ENCODE data around the gene POU2AF1.
"Not testable (repeated sequence)": the region's sequence is repeated elsewhere in the genome, so short reads cannot be mapped to it uniquely, and the experiment has no call there.

Gene POU2AF1

GRCh38 chr11:111344032-111344431, 35.0 kb downstream of the POU2AF1 start:
- no peak for DNase-seq (ENCODE audit: low spot score)

DNA sequence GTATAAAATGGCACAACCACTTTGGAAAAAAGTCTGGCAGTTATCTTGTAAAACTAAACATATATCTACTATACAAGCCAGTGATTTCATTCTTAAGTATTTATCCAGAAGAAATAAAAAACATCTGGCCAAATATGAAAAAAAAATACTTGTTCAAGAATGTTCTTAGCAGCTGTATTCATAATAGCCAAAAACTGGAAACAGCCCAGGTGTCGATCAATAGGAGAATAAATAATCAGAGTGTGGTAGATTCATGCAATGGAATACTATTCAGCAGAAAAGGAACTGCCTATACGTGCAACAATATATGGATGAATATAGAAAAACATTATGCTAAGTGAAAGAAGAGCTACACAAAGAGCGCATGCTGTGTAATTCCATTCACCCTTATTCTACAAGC, 36.7 kb downstream of the POU2AF1 start:
- DNase-seq (ENCODE audit: low spot score), result no peak

GRCh38 chr11:111339758-111340388, 39.2 kb downstream of the POU2AF1 start:
- DNase-seq (ENCODE audit: low spot score), result no peak

- DNase-seq (ENCODE audit: low spot score), result no peak
Measured at GRCh38 chr11:111336582-111337256, 42.4 kb downstream of the POU2AF1 start.

GRCh38 chr11:111336062-111336461, 43.0 kb downstream of the POU2AF1 start:
- no peak for DNase-seq (ENCODE audit: low spot score)

- no peak for DNase-seq (ENCODE audit: low spot score)
Measured at GRCh38 chr11:111335549-111335948, 43.5 kb downstream of the POU2AF1 start.

GRCh38 chr11:111334532-111335502, 44.3 kb downstream of the POU2AF1 start:
- no peak for DNase-seq (ENCODE audit: low spot score)

DNA sequence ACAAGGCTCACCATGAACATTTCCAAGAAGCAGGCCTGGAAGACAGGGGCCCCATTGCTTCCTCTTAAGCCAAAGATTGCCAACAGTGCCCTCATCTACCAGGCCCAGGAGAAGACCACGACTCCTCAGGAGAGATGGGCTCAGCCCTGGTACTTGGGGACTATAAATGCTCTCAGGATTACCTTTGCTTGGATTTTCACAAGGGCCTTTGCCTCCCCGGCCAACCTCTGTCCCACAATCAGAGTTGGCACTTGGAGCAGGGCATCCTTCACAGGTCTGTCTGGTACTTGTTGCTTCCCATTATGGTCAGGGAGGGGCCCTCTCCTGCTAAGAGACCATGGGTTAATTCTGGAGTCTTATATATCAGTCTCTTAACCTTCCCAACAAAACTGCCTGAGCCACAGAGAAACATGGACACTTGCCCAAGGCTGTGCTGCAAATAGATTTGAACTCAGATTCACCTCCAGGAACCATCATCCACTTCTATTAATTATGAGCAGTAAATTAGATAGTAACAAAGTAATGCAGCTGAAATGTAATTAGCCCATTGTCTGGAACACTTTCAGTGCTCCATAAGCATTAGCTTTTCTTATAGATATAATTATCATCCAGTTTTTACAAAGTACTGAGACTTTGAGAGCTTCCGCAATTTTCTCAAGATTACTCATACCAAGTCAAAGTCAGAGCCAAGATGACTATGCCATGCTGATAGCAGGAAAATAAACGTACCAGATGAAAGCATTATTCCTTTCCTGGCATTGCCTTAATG, 47.2 kb downstream of the POU2AF1 start:
- DNase-seq (ENCODE audit: low spot score), result no peak

GRCh38 chr11:111330234-111330893, 48.7 kb downstream of the POU2AF1 start:
- no peak for DNase-seq (ENCODE audit: low spot score)

DNA sequence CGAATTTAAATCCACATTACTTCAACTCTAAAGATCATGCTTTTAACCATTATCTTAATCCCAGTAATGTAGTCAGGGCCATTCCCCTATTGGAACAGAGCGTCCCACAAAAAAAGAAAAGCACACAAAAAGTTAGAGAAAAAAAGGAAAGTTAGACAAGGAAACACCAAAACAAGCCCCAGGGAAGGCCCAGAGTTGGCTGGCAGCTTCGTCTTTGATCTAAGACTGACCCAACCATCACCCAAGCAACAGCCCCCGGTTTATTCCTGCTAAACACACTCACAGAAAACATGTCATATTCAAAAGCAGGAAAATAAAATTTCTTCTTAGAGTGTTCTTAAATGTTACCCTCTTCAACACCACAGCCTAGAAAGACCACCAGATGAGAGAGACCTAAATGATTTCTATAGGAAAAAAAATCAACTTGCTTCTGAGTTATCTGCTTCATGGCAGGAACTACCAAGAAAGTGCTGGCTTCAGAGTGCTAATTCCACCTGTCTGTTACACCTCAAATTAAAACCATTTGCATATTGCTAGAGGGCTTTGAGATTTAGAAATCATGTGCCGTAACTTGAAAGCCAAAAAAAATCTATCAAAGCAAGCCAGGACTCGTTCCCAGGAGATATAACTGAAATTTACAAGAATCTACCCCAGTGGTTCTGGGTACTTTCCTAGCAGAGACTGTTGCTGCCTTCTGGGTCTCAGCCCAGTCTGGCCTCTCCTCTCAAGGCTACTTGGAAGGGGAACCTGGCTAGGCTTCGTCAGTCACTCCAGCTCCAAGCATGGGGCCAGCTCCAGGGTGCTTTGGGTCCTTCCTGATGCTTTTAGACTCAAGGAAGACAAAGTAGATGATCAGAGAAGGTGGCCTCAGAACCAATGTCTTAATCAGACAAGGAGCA, 49.5 kb downstream of the POU2AF1 start:
- no peak for DNase-seq (ENCODE audit: low spot score)

- no peak for DNase-seq (ENCODE audit: low spot score)
Measured at GRCh38 chr11:111327908-111328624, 51.0 kb downstream of the POU2AF1 start.

- DNase-seq (ENCODE audit: low spot score), result no peak
Measured at GRCh38 chr11:111326824-111327223, 52.3 kb downstream of the POU2AF1 start.

DNA sequence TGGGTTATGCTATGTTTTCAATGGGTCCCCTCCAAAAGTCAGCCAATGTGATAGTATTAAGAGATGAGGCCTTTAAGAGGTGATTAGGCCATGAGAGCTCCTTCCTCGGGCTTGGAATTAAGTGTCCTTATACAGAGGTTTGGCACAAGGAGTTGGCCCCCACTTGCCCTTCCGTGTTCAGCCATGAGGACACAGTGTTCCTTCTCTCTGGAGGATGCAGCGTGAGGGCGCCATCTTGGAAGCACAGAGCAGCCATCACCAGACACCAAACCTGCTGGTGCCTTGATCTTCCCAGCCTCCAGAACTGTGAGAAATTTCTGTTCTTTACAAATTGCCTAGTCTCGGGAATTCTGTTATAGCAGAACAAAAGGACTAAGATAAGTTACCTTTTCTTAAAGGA, 53.8 kb downstream of the POU2AF1 start:
- DNase-seq (ENCODE audit: low spot score), result no peak

GRCh38 chr11:111324277-111324720, 54.8 kb downstream of the POU2AF1 start:
- DNase-seq (ENCODE audit: low spot score), result no peak

- no peak for DNase-seq (ENCODE audit: low spot score)
Measured at GRCh38 chr11:111322534-111322933, 56.5 kb downstream of the POU2AF1 start.

- DNase-seq (ENCODE audit: low spot score), result no peak
Measured at GRCh38 chr11:111320728-111321568, 58.1 kb downstream of the POU2AF1 start.

DNA sequence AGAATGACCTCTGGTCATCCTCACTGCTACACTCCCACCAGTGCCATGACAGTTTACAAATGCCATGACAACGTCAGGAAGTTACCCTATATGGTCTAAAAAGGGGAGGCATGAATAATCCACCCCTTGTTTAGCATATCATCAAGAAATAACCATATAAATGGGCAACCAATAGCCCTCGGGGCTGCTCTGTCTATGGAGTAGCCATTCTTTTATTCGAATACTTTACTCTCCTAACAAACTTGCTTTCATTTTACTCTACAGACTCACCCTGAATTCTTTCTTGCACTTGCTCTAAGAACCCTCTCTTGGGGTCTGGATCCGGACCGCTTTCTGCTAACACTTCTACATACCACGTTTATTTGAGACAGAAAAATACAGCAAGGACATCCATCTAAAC, 58.9 kb downstream of the POU2AF1 start:
- DNase-seq (ENCODE audit: low spot score), result not testable (repeated sequence)

- DNase-seq (ENCODE audit: low spot score), result no peak
Measured at GRCh38 chr11:111319296-111319695, 59.8 kb downstream of the POU2AF1 start.

DNA sequence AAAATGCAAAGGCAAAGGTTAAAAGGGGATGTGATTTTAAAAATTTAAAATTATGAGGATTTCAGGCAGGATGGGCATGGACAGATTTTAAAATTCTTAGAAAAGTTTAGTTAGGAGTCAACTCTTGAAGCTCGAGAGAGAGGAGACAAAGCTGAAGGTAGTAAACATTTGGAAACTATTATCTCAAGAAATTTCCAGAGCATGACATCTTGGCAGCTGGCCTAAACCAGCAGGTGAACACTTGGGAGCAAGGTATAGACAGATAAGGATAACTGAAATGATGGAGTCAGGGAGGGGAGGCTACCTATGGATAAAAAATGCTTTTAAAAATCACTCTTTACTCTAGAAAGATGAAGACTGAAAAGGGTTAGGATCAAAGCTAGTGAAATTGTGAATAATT, 67.0 kb downstream of the POU2AF1 start:
- DNase-seq (ENCODE audit: low spot score), result no peak

All from hematopoietic multipotent progenitor cell treated with erythropoietin and hydrocortisone succinate and interleukin-3 and kit ligand, for 17 days (in vitro differentiated cells).